Activated T-cell treated with anti-CD3 and anti-CD28 coated beads for 1 hour (primary cell): ENCODE measurements around the gene ABLIM1.
"Not testable (repeated sequence)": the region's sequence is repeated elsewhere in the genome, so short reads cannot be mapped to it uniquely, and the experiment has no call there.

ENCODE experiments used
- DNase-seq: peaks from one replicate; pipeline ENCODE4 v3.0.0-alpha.2; 2020; ENCODE audit warnings: low read depth

The ABLIM1 gene

DNA sequence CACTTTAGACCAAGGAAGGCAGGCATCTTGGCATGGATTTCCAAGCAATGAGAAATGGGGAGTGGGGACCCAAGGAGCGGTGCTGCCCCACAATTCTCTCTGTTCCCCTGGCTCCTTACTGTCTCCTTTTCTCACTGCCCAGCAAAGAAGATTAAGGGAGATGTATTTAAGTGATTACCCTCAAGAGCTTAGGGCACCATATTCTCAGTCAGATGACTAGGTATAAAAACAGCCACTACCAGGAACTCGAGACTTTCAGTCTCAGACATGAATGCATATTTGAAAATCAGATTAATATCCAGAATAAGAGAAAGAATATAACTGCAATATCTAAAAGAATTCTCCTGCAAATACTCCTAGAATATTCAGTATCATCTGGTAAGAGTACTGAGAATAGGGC is at the start of gene ABLIM1:
Gene ABLIM1, minus strand, starts transcription at position 101 of the 400 bp plus-strand sequence. Its CDS starts 75 bp downstream, at position 26.
- no peak for DNase-seq

DNA sequence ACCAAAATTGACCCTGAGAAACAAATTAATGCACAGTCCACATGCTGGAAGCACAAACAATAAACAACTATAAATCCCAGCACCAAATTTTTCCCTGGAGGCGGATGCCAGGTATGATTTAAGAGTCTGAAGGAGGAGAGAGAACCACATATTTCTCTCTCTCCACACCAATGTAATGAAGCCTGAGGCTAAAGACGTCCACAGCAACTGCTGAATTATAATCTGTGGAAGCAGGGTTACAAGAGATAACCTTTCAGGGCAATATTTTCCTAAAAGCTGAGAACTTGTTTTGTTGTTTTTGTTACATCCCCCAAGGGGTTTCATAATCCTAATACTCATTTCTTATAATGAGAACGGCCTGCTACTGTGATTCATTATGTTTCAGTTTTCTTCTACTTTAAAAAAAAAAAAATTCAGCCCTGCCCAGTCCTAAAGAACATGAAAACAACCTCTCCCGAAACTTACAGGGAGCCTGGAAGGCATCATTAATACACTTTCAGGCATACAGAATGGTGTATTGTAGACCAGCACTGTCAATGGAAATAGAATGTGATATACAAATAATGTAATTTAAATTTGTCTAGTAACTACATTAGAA is 48.5 kb upstream of the ABLIM1 start:
- no peak for DNase-seq

DNA sequence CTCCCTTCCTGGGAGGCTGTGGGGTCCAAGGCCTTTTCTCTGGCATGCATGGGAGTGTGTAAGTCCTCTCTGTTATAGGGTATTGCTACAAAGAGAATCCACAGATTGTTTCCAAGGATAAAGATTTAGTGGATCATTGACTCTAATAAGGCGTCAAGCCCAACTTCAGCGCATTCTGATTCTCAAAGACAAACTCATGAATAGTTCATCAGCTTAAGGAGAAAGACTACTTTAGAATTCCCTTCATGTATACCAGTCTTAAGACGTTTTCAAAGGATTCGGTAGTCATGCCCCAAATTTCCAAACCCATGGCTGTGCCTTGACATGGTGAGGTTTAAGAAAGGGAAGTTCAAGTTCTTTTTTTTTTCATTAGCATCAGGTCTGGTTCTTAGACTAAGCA is 46.6 kb upstream of the ABLIM1 start:
- no peak for DNase-seq

DNA sequence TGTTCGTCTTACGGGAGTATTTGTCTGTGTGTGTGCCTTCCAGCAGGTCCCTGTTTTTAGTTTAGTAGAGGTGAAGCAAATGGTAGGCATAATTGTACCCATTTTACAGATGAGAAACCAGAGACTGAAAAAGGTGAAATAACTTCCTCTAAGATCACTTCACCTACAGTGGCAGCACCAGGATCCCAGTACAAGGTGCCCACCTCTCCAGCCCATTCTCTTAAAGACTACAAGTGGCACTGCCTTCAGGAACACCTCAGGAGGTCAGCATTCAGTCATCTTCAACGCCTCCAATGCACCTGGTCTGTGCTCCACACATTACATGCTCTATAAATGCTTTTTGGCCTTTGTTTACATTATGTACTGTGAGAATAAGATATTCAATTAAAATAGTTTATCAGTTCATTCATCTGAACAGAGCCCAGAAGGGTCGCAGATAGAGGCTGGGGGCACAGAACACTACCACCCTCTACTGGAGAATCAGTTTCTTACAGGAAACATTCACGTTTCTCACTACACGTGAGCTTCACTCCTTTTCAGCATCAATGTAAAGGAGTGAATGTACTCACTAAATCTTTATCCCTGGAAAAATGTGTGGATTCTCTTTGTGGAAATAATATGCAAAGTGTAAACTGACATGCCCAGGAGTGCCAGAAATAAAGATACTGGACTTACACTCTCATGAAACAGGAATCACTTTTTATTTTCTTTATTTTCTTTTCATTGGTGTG is 45.5 kb upstream of the ABLIM1 start:
- no peak for DNase-seq

- DNase-seq, result no peak
Measured at GRCh38 chr10:114698271-114699061, 40.4 kb upstream of the ABLIM1 start.

GRCh38 chr10:114697061-114697598 is 39.1 kb upstream of the ABLIM1 start:
- DNase-seq, result no peak

- not testable (repeated sequence) for DNase-seq
Measured at GRCh38 chr10:114696301-114696700, 38.2 kb upstream of the ABLIM1 start.

DNA sequence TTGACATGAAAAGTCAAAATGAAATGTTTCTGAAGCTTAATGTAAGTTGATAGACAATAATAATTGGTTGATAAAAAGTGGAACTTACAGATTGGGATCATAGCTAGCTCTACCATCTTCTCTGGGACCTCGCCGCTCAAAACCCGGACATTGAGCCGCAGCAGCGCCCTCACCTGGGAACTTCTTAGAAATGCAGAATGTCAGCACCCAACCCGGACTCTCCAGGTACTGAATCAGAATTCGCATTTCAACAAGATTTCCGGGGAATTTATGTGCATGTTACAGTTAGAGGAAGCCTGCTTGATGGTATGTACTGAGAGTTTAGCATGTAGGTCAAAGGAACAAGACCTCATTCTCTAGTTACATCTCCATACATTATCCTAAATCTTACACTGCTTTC is 36.7 kb upstream of the ABLIM1 start:
- peak; percentile 3 for DNase-seq

GRCh38 chr10:114694062-114694461 is 36.0 kb upstream of the ABLIM1 start:
- DNase-seq, result no peak

DNA sequence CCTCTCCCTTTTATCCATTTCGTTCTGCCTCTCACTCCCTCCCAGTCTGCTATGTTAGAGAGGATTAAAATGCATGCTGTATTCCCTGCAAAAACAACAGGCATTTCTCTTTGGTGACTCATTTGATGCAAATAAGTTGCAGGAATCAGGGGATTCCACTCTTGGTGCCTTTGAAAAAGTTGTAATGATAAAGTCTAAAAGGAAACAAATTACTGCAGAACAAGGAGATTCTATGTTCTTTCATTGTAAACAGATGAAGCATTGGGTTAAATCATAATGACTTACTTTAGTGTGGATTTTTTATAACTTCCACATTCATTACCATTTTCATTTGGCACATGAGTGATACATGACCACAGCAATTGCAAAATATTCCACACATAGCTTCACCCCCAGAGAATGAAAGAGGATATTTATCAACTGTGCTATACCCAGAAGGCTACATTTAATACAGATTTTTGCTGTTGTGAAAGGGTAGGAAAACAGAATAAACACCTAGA is 33.4 kb upstream of the ABLIM1 start:
- no peak for DNase-seq

DNA sequence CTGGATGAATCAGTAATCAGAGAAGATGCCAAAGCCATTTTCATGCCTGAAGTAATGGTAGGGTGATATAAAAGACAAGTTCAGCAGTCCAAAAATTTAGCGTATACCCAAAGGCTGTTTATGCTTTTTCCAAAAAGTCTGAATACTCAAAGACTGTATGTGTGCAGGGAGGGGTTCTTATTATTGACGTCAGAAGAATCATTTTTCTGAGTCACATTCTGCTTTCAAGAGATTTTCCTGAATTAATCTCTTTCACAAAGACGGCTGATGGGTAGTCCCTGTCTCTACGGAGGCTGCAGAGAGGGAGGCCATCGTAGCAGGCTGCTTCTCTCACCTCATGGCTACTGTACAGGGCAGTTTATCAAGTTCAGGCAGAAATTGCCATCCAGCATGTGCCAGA is 30.7 kb upstream of the ABLIM1 start:
- no peak for DNase-seq

DNA sequence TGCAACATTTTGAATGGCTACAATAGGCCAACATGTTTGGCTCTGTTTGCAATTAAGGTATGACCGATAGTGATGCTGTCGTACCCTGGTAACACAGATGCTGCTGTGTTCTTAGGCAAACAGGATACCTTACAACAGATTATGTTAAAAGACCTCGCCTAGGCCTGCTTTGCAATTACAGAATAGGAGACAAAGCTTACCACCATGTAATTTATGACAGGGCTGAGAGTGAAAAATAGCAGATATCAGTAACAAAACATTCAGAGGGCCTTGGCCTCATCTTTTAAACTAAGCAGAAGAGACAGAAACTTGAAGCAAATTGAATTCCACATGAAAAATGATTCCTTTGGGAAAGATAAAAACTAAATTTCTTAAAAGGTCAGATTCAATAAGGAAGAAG is 29.4 kb upstream of the ABLIM1 start:
- no peak for DNase-seq

GRCh38 chr10:114686013-114686412 is 27.9 kb upstream of the ABLIM1 start:
- no peak for DNase-seq

GRCh38 chr10:114685456-114685855 is 27.4 kb upstream of the ABLIM1 start:
- DNase-seq, result no peak

GRCh38 chr10:114684822-114685209 is 26.7 kb upstream of the ABLIM1 start:
- no peak for DNase-seq

- DNase-seq, result no peak
Measured at GRCh38 chr10:114684084-114684821, 26.2 kb upstream of the ABLIM1 start.

GRCh38 chr10:114683593-114683992 is 25.5 kb upstream of the ABLIM1 start:
- no peak for DNase-seq

DNA sequence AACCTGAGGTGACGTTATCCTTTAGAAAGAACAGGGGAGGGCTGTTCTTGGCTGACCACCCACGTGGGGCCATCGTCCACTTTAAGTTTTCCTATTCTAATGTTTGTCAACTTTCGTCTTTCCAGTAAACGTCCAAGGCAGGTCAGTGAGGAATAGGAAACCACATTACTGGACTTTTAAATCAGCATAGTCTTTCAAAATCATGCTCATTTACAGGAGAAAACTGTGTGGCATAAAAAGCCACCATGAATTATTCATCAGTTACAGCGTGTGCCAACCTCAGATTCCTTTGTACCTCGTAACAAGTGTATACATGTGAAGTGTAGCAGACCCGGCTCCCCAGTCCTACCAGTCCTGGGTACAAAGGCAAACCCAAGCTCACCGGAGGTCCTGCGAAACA is 25.1 kb upstream of the ABLIM1 start:
- no peak for DNase-seq

DNA sequence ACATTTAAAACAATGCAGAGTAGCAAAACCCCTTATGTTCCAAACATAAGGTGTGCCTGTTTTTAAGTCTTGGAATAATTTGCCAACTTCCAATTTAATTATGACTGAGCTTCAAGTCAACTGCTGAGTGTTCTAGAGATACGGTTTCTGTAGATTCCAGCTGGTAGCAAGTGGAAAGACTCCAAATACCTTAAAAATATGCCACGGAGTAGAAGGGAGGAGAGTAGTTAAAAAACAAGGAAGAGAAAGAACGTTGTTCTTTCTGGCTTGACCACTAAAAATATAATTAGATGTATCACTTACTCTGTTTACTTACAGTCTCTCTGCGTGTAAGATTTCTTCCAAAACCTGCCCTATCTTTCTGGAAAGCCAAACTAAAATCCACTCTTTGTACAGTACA is 24.5 kb upstream of the ABLIM1 start:
- no peak for DNase-seq

DNA sequence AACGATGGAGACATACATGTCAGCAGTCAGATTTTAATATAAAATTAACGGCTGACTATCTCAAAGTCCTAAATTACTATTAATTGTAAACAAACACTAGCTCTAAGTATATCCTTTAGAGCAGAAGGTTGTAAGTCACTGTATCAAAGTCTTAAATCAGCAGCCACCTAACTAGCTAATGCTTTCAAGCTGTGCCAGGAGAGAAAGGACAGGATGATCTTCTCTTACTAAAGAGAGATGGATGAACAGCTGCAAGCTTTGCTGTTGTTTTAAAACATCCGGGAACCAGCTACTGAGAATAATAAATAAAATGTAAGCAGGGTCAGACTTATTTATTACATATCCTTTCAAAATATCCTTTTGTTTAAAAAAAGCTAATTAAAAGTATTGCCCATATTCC is 24.0 kb upstream of the ABLIM1 start:
- no peak for DNase-seq

- DNase-seq, result no peak
Measured at GRCh38 chr10:114681542-114681941, 23.5 kb upstream of the ABLIM1 start.

DNA sequence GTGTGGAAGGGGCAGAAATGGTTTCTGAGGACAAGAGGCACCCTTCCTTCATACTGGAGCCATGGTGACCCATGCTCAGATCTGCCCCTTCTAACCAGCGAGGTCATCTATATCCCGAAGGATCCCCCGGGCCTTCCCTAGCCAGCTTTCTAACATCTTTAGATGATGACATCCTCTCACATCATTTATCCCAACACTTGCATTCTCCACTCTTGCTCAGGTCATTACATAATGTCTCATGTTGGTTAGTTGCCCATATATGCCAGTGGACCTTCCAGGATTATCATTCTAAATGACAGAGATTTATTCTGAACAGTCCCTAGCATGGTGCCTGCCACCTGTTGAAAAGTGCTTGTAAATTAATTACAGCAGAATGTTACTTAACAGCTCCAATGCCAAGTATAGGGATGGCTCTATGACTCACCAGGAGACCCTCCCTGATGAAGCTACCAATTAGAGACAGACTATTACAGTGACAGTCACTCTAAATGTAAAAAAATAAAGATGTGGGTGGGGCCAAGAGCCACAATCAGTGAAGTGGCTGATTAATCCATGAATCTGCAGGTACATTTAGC is 22.6 kb upstream of the ABLIM1 start:
- no peak for DNase-seq
